HG02840 (cell line): ENCODE results near the gene C1QTNF9B.
"Not testable (repeated sequence)": the region's sequence is repeated elsewhere in the genome, so short reads cannot be mapped to it uniquely, and the experiment has no call there.

ENCODE experiments used
- ATAC-seq: cut with Tn5 transposase; IDR thresholded peaks from one replicate; pipeline ENCODE4 v1.9.1; 2021; ENCODE audit warnings: mild to moderate bottlenecking, moderate library complexity, moderate number of reproducible peaks; ENCODE audit not compliant: unreplicated experiment, low FRiP score

Gene C1QTNF9B

DNA sequence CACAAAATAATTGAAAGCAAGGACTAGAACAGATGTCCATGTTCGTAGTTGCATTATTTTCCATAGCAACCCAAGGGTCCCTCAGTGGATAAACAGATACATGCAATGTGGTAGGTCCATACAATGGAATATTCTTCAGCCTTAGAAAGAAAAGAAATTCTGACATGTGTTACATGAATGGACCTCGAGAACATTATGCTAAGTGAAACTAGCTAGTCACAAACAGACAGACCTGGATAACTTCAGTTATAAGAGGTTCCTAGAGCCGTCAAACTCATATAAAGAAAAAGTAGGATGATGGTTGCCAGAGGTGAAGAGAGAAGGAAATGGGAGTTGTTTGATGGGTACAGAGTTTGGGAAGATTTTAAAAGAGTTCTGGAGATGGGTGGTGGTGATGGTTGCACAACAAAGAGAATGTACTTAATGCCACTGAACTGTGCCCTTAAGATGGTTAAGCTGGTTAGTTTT is at the start of gene C1QTNF9B:
TSS of gene C1QTNF9B (minus strand) at position 51 of the 468 bp plus-strand sequence.
- not testable (repeated sequence) for ATAC-seq

GRCh38 chr13:23946900-23947299 is 49.6 kb upstream of the C1QTNF9B start:
- ATAC-seq, result no peak

DNA sequence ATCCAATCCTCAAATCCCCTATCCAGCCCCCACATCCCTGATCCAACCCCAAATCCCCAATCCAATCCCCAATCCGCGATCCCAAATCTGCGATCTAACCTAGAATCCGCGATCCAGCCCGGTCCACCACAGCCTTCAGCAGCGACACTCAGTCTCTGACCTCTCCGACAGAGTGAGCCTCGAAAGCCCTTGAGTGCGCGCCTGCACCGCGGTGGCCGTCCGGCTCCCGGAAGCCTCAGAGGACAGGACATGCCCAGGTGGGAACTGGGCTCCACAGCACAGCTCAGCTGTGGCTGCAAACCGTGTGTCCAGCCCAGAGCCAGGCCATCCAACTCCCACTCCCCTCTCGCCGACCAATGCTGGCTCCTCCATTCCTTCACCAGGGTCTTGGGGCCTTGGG is 48.8 kb upstream of the C1QTNF9B start:
- no peak for ATAC-seq

GRCh38 chr13:23945612-23946011 is 48.3 kb upstream of the C1QTNF9B start:
- no peak for ATAC-seq

DNA sequence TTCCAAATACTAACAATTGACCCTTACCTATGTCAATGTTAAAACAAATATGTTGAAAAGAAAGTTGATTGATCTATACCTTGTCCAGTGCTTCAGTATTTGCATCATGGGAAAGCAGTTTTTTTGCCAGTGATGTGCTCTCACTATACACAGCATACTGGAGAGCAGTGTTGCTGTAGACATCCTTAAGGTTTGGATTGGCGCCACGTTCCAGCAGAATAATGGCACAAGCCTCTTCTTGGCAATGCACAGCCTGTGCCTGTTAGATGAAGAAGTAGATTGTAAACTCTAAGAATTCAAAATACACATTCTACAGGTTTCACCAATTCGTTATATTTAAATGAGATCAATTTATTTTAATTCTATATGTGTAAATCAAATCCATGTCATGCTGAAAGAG is 43.9 kb upstream of the C1QTNF9B start:
- ATAC-seq, result no peak

DNA sequence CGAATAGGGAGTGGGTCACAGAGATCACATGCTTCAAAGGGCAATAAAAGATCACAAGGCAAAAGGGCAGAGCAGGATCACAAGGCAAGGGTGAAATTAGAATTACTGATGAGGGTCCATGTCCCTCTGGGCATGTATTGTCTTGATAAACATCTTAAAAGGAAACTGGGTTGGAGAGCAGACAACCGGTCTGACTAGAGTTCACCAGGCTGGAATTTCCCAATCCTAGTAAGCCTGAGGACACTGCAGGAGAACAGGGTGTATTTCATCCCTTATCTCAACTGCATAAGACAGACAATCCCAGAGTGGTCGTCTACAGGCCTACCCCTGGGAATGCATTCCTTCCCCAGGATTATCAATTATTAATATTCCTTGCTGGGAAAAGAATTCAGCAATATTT is 42.4 kb upstream of the C1QTNF9B start:
- not testable (repeated sequence) for ATAC-seq

GRCh38 chr13:23934520-23934919 is 37.2 kb upstream of the C1QTNF9B start:
- ATAC-seq, result no peak

- ATAC-seq, result no peak
These were observed 31.7 kb upstream of the C1QTNF9B start for GRCh38 chr13:23928985-23929384.

DNA sequence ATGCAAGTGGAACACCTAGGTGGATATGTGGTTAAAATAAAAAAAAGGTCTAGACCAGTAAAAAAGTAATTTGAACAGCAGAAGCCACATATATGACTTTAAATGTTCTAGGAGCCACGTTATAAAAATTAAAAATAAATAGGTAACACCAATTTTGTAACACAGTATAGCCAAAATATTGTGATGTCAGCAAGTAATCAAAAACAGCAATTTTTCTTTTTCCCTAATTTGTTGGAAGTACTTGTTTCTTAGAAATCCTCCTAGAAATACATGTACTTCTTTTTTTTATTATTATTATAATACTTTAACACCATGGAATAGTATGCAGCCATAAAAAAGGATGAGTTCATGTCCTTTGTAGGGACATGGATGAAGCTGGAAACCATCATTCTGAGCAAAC is 25.7 kb upstream of the C1QTNF9B start:
- no peak for ATAC-seq

DNA sequence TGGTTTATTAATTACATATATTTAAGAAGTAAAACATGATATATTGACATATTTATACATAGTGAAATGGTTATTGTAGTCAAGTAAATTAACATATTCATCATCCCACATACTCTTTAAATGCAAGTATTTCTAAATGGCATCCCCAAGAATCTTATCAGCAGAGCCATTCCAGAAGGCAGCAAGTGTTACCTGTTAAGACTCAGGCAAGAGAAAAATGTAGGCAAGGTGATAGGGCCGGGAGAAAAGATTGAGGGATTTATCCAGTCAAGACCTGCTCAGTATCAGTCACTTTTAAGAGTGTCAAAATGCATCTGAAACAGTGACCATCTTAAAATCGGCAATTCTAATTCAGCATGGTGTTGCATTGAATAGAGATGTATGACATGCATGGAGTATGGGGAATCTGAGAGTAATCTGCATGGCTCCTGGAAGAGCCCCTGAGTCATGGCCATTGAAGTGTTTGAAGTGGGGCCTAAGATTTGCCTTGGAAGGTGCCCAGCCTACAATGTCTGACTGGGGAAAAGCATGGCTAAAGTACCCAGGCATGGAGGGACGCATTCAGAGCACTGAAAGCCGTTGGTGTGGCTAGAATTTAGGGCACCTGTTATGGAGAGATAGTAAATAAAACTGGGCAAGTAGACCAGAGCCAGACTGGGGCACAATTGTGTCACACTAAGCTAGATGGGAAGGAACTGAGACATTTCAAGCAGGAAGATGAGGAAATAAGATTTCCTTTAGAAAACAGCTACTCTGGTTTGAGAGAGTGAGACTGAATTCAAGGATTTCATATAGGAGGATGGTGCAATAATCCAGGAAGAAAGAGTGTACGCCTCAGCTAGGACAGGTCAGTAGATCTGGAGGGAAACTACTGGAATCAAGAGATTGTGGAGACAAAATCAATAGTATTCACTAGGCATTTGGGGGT is 25.0 kb upstream of the C1QTNF9B start:
- no peak for ATAC-seq

DNA sequence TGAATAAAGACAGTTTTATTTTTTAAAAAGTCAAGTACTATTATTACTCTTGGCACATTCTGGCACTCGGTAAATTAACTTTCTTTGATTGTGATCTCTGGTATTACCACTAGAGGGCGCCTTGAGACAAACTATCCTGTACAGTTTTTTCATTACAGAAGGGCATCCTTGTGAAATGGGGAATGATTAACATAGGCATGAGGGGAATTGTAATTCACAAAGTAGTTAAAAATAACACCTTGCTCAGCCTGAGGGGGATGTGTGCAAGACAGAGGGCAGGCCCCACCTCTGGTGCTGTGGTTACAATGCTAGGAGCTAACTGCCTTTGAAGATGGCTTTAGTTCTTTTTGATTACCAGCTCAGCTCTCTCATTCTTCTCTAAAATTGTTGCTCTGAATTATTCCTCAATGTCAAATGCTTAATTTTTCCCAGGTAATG is 24.2 kb upstream of the C1QTNF9B start:
- no peak for ATAC-seq

- ATAC-seq, result no peak
These were observed 21.7 kb upstream of the C1QTNF9B start for GRCh38 chr13:23919006-23919405.

- ATAC-seq, result no peak
These were observed 20.9 kb upstream of the C1QTNF9B start for GRCh38 chr13:23918208-23918607.

- no peak for ATAC-seq
These were observed 18.0 kb upstream of the C1QTNF9B start for GRCh38 chr13:23915308-23915707.

- no peak for ATAC-seq
These were observed 15.2 kb upstream of the C1QTNF9B start for GRCh38 chr13:23912469-23912868.

DNA sequence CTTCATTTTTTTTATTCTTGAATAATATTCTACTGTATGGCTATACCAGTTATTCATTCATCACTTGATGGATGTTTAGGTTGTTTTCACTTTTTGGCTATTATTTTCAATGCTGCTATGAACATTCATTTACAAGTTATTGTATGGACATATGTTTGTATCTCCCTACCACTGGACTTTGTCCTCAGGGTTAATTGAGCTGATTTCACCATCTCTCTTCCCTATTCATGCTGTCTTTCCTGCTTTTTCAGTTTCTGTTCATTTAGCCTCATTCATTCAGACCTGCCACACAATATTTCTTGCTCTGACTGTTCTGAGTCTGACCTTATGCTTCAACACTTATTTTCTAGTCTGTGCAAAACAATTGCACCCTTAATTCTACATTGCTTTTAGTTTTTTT is 12.3 kb upstream of the C1QTNF9B start:
- ATAC-seq, result no peak

- ATAC-seq, result no peak
These were observed 8.5 kb upstream of the C1QTNF9B start for GRCh38 chr13:23905766-23906165.

GRCh38 chr13:23903906-23904280 is 6.6 kb upstream of the C1QTNF9B start:
- ATAC-seq, result no peak

- no peak for ATAC-seq
These were observed 5.9 kb upstream of the C1QTNF9B start for GRCh38 chr13:23902975-23903905.

DNA sequence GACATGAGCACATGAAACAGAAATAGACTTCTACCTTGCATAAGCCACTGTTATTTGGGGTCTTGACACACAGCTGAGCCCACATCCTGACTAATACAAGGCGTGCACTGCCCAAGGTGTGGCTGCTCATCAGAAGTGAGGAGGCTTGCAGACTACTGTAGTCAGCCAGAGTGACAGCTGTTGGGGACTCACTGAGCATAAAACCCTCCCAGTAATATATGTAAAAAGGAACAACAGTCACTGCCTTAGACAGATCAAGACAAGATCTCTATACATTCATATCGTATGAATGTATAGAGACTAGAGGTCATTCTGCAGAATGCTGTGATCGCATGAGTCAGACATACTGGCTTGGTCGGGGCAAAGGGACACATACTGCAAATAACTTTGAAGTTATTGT is 4.1 kb upstream of the C1QTNF9B start:
- no peak for ATAC-seq

- no peak for ATAC-seq
These were observed 2.3 kb upstream of the C1QTNF9B start for GRCh38 chr13:23899555-23899954.
